Neural cell (in vitro differentiated cells): ENCODE measurements around the gene PSMD4. TPM values are rescaled to one million over a fixed set of nuclear protein-coding genes. Genes with fewer than 3 reads are reported as not detected.

Source experiments
- H2AFZ ChIP-seq: fragments of 200-600, 300-800 bp; sonication (generic), shearing (Covaris generic); 2 replicates; pipeline ENCODE4 v1.6.0; 2014; ENCODE audit warnings: low read depth, mild to moderate bottlenecking, antibody characterized with exemption, low read length, moderate library complexity
- H3F3A ChIP-seq: fragments of 200-600 bp; shearing (Covaris generic); 2 replicates; pipeline ENCODE4 v1.6.1; 2016; ENCODE audit warnings: mild to moderate bottlenecking, moderate library complexity, mixed read lengths, antibody characterized with exemption, low read length; ENCODE audit not compliant: insufficient read depth, poor library complexity, severe bottlenecking
- H3K27ac ChIP-seq: fragments of 200-600, 300-800 bp; sonication (generic), shearing (Covaris generic); 2 replicates; pipeline ENCODE4 v1.5.1; 2014; ENCODE audit warnings: mild to moderate bottlenecking, low read length, moderate library complexity
- H3K27me3 ChIP-seq: fragments of 300-800, 200-600 bp; sonication (generic), shearing (Covaris generic); 2 replicates; pipeline ENCODE4 v1.6.0; 2014; ENCODE audit warnings: mild to moderate bottlenecking, low read depth, low read length, moderate library complexity; ENCODE audit not compliant: insufficient read depth
- H3K36me3 ChIP-seq: fragments of 300-800, 200-600 bp; sonication (generic), shearing (Covaris generic); 2 replicates; pipeline ENCODE4 v1.5.1; 2014; ENCODE audit warnings: mild to moderate bottlenecking, antibody characterized with exemption, low read length, moderate library complexity; ENCODE audit not compliant: insufficient read depth
- H3K4me2 ChIP-seq: fragments of 300-800, 200-600 bp; sonication (generic), shearing (Covaris generic); 2 replicates; pipeline ENCODE4 v1.6.0; 2014; ENCODE audit warnings: mild to moderate bottlenecking, low read length
- H3K4me3 ChIP-seq: fragments of 300-800, 200-600 bp; sonication (generic), shearing (Covaris generic); 2 replicates; pipeline ENCODE4 v1.5.1; 2014; ENCODE audit warnings: mild to moderate bottlenecking, low read length, moderate library complexity
- H3K79me2 ChIP-seq: fragments of 200-600 bp; shearing (Covaris generic); replicated peaks from 2 replicates; pipeline ENCODE4 v1.6.0; 2014; ENCODE audit warnings: mild to moderate bottlenecking, low read length, moderate library complexity; ENCODE audit not compliant: insufficient read depth
- H3K9ac ChIP-seq: fragments of 300-800, 200-600 bp; sonication (generic), shearing (Covaris generic); 2 replicates; pipeline ENCODE4 v1.6.1; 2016; ENCODE audit warnings: mild to moderate bottlenecking, low read length, mixed read lengths
- H3K9me2 ChIP-seq: fragments of 200-600 bp; shearing (Covaris generic); 2 replicates; pipeline ENCODE4 v1.6.1; 2016; ENCODE audit warnings: mild to moderate bottlenecking, low read length, mixed read lengths; ENCODE audit not compliant: insufficient read depth
- H3K9me3 ChIP-seq: fragments of 200-600, 300-800 bp; sonication (generic), shearing (Covaris generic); 2 replicates; pipeline ENCODE4 v1.6.1; 2016; ENCODE audit warnings: mild to moderate bottlenecking, mixed run types, low read length, moderate library complexity, mixed read lengths
- H4K20me1 ChIP-seq: fragments of 200-600 bp; shearing (Covaris generic); 2 replicates; pipeline ENCODE4 v1.6.1; 2016; ENCODE audit warnings: mild to moderate bottlenecking, mixed run types; ENCODE audit not compliant: insufficient read depth
- EP300 ChIP-seq: fragments of 450-650 bp; conservative IDR thresholded peaks from 2 replicates; pipeline ENCODE4 v1.6.1; 2014; ENCODE audit warnings: antibody characterized with exemption, mild to moderate bottlenecking, moderate library complexity; ENCODE audit not compliant: poor library complexity, severe bottlenecking
- EZH2 ChIP-seq: fragments of 200-600, 300-800 bp; shearing (Covaris generic), sonication (generic); IDR thresholded peaks from 2 replicates; pipeline ENCODE4 v1.6.1; 2014; ENCODE audit warnings: antibody characterized with exemption, low read length, borderline replicate concordance, mild to moderate bottlenecking; ENCODE audit not compliant: insufficient read depth, poor library complexity, severe bottlenecking
- MXI1 ChIP-seq: fragments of 450-650 bp; conservative IDR thresholded peaks from 2 replicates; pipeline ENCODE4 v1.6.1; 2014; ENCODE audit warnings: antibody characterized with exemption, mild to moderate bottlenecking; ENCODE audit not compliant: poor library complexity, severe bottlenecking
- POLR2AphosphoS5 ChIP-seq: IDR thresholded peaks from 2 replicates; pipeline ENCODE4 v1.6.1; 2012
- RAD21 ChIP-seq: fragments of 450-650 bp; conservative IDR thresholded peaks from 2 replicates; pipeline ENCODE4 v1.6.1; 2014; ENCODE audit warnings: antibody characterized with exemption, mild to moderate bottlenecking, moderate library complexity
- SMC3 ChIP-seq: fragments of 450-650 bp; conservative IDR thresholded peaks from 2 replicates; pipeline ENCODE4 v1.6.1; 2014; ENCODE audit warnings: antibody characterized with exemption, mild to moderate bottlenecking, moderate library complexity; ENCODE audit not compliant: poor library complexity
- TAF1 ChIP-seq: IDR thresholded peaks from 2 replicates; pipeline ENCODE4 v1.6.1; 2012; ENCODE audit warnings: low read depth
- polyA plus RNA-seq: library from polyadenylated mRNA; depleted of rRNA; stranded (reverse); fragments of >200 nt; gene quantifications from 2 replicates; pipeline ENCODE4 v1.2.3, GENCODE V29; 2014
- TF ChIP-seq, protein P1 (sequence below): IDR thresholded peaks from 2 replicates; pipeline ENCODE4 v1.6.1; 2012; ENCODE audit warnings: borderline replicate concordance
- TF ChIP-seq, protein P2 (sequence below): fragments of 450-650 bp; IDR thresholded peaks from 2 replicates; pipeline ENCODE4 v1.5.1; 2014; ENCODE audit warnings: antibody characterized with exemption, mild to moderate bottlenecking, moderate library complexity; ENCODE audit not compliant: poor library complexity, severe bottlenecking

Gene PSMD4
- polyA plus RNA-seq, 1 donor from 2014 or later: 341 TPM

- H3K4me3 ChIP-seq: no peak overlapping the region
- no peaks in the 10 kb centered on the region for H3F3A ChIP-seq
- TF ChIP-seq EP300 (no peak), SMC3 (no peak), POLR2AphosphoS5 (no peak), TAF1 (no peak)
- TF ChIP-seq, protein P1, sequence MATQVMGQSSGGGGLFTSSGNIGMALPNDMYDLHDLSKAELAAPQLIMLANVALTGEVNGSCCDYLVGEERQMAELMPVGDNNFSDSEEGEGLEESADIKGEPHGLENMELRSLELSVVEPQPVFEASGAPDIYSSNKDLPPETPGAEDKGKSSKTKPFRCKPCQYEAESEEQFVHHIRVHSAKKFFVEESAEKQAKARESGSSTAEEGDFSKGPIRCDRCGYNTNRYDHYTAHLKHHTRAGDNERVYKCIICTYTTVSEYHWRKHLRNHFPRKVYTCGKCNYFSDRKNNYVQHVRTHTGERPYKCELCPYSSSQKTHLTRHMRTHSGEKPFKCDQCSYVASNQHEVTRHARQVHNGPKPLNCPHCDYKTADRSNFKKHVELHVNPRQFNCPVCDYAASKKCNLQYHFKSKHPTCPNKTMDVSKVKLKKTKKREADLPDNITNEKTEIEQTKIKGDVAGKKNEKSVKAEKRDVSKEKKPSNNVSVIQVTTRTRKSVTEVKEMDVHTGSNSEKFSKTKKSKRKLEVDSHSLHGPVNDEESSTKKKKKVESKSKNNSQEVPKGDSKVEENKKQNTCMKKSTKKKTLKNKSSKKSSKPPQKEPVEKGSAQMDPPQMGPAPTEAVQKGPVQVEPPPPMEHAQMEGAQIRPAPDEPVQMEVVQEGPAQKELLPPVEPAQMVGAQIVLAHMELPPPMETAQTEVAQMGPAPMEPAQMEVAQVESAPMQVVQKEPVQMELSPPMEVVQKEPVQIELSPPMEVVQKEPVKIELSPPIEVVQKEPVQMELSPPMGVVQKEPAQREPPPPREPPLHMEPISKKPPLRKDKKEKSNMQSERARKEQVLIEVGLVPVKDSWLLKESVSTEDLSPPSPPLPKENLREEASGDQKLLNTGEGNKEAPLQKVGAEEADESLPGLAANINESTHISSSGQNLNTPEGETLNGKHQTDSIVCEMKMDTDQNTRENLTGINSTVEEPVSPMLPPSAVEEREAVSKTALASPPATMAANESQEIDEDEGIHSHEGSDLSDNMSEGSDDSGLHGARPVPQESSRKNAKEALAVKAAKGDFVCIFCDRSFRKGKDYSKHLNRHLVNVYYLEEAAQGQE: no peak
- TF ChIP-seq, protein P2, sequence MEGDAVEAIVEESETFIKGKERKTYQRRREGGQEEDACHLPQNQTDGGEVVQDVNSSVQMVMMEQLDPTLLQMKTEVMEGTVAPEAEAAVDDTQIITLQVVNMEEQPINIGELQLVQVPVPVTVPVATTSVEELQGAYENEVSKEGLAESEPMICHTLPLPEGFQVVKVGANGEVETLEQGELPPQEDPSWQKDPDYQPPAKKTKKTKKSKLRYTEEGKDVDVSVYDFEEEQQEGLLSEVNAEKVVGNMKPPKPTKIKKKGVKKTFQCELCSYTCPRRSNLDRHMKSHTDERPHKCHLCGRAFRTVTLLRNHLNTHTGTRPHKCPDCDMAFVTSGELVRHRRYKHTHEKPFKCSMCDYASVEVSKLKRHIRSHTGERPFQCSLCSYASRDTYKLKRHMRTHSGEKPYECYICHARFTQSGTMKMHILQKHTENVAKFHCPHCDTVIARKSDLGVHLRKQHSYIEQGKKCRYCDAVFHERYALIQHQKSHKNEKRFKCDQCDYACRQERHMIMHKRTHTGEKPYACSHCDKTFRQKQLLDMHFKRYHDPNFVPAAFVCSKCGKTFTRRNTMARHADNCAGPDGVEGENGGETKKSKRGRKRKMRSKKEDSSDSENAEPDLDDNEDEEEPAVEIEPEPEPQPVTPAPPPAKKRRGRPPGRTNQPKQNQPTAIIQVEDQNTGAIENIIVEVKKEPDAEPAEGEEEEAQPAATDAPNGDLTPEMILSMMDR: no peak
- H3K9ac ChIP-seq: no peak overlapping the region
- no peak overlapping the region for H3K27ac ChIP-seq
- H3K9me3 ChIP-seq: no peaks in the 10 kb centered on the region
- H4K20me1 ChIP-seq: no peaks in the 10 kb centered on the region
- no peaks in the 10 kb centered on the region for H3K9me2 ChIP-seq
- peaks cover 11% of the 10 kb centered on the region for H3K36me3 ChIP-seq
- no peak overlapping the region for H2AFZ ChIP-seq
- no peaks in the 10 kb centered on the region for H3K79me2 ChIP-seq
- H3K27me3 ChIP-seq: no peaks in the 10 kb centered on the region
- H3K4me2 ChIP-seq: no peak overlapping the region
Measured at GRCh38 chr1:151289991-151290708, 35.6 kb downstream of the PSMD4 start.

DNA sequence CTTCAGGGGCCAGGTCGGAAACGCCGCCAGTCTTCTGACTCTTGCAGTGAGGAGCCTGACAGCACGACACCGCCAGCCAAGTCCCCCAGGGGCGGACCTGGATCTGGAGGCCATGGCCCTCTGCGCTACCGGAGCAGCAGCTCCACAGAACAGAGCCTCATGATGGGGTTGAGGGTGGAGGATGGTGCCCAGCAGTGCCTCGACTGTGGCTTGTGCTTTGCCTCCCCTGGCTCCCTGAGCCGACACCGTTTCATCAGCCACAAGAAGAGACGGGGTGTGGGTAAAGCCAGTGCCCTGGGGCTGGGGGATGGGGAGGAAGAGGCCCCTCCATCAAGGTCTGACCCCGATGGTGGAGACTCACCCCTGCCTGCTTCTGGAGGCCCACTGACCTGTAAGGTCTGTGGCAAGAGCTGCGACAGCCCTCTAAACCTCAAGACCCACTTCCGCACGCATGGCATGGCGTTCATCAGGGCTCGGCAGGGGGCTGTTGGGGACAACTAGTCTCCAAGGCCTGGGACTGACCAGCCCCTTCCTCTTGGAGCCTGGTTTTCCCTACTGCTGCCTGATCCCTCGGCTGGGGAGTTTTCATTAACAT lies 36.3 kb downstream of the PSMD4 start:
- no peak overlapping the region for H3K27ac ChIP-seq
- H3K27me3 ChIP-seq: no peaks in the 10 kb centered on the region
- no peak overlapping the region for H2AFZ ChIP-seq
- H3K9me2 ChIP-seq: no peaks in the 10 kb centered on the region
- H3K36me3 ChIP-seq: peaks cover 11% of the 10 kb centered on the region
- TF ChIP-seq, protein P1: no peak
- TF ChIP-seq EZH2: no peak
- no peak for TF ChIP-seq SMC3
- TF ChIP-seq TAF1: no peak
- no peak for TF ChIP-seq RAD21
- TF ChIP-seq MXI1: no peak
- no peak for TF ChIP-seq EP300
- TF ChIP-seq, protein P2: no peak
- TF ChIP-seq POLR2AphosphoS5: no peak
- no peaks in the 10 kb centered on the region for H3F3A ChIP-seq
- H3K4me3 ChIP-seq: no peak overlapping the region
- no peak overlapping the region for H3K9ac ChIP-seq
- no peaks in the 10 kb centered on the region for H3K79me2 ChIP-seq
- H3K4me2 ChIP-seq: no peak overlapping the region
- no peaks in the 10 kb centered on the region for H4K20me1 ChIP-seq
- H3K9me3 ChIP-seq: no peaks in the 10 kb centered on the region
